HepG2 (cell line): ENCODE data around the gene PTAR1. TPM values are rescaled to one million over a fixed set of nuclear protein-coding genes. Genes with fewer than 3 reads are reported as not detected.
A peak's percentile ranks its signal among the peaks of the same experiment; 100 is the strongest.

Experiments used
- ELF1 ChIP-seq: sonication (generic); formaldehyde crosslinking; IDR thresholded peaks from 2 replicates; pipeline ENCODE4 v1.4.0; 2020; ENCODE audit warnings: missing genetic modification reagents
- NAIF1 ChIP-seq: sonication (generic); formaldehyde crosslinking; IDR thresholded peaks from 2 replicates; pipeline ENCODE4 v1.5.0; 2020; ENCODE audit warnings: mild to moderate bottlenecking, missing genetic modification reagents, borderline replicate concordance
- NR2F6 ChIP-seq, 2 experiments: IDR thresholded peaks; 2 replicates each; pipeline ENCODE4 v1.6.1; 2016; ENCODE audit warnings: antibody characterized with exemption in 1 of 2, mild to moderate bottlenecking in 1 of 2
- TGIF2 ChIP-seq: IDR thresholded peaks from 2 replicates; pipeline ENCODE4 v1.6.1; 2016; ENCODE audit warnings: control low read depth, missing compliant biosample characterization
- TP53 ChIP-seq: sonication (generic); formaldehyde crosslinking; conservative IDR thresholded peaks from 2 replicates; pipeline ENCODE4 v1.4.0; 2020; ENCODE audit warnings: missing genetic modification reagents
- ZFX ChIP-seq: sonication (generic); formaldehyde crosslinking; IDR thresholded peaks from 2 replicates; pipeline ENCODE4 v1.4.0; 2020; ENCODE audit warnings: mild to moderate bottlenecking, low read depth, missing genetic modification reagents, moderate library complexity
- ZMYM4 ChIP-seq: sonication (generic); formaldehyde crosslinking; IDR thresholded peaks from 2 replicates; pipeline ENCODE4 v1.8.1; 2023; ENCODE audit warnings: mild to moderate bottlenecking, missing genetic modification reagents
- ZNF256 ChIP-seq: sonication (generic); formaldehyde crosslinking; conservative IDR thresholded peaks from 2 replicates; pipeline ENCODE4 v1.4.0; 2020; ENCODE audit warnings: missing genetic modification reagents
- ZNF746 ChIP-seq: sonication (generic); formaldehyde crosslinking; IDR thresholded peaks from 2 replicates; pipeline ENCODE4 v1.8.0; 2022; ENCODE audit warnings: mild to moderate bottlenecking, missing genetic modification reagents
- ZNF773 ChIP-seq: sonication (generic); formaldehyde crosslinking; IDR thresholded peaks from 2 replicates; pipeline ENCODE4 v1.4.0; 2020; ENCODE audit warnings: missing genetic modification reagents, borderline replicate concordance
- ZNF776 ChIP-seq: sonication (generic); formaldehyde crosslinking; IDR thresholded peaks from 2 replicates; pipeline ENCODE4 v1.4.0; 2020; ENCODE audit warnings: mild to moderate bottlenecking, missing genetic modification reagents
- ZNF879 ChIP-seq: sonication (generic); formaldehyde crosslinking; IDR thresholded peaks from 2 replicates; pipeline ENCODE4 v1.8.1; 2023; ENCODE audit warnings: missing genetic modification reagents
- ZNF891 ChIP-seq: sonication (generic); formaldehyde crosslinking; IDR thresholded peaks from 2 replicates; pipeline ENCODE4 v1.5.0; 2020; ENCODE audit warnings: mild to moderate bottlenecking, missing genetic modification reagents
- polyA plus RNA-seq, 8 experiments: library from polyadenylated mRNA; depleted of rRNA in 3 of 8; stranded (reverse) in 7 of 8; unstranded in 1 of 8; fragments of >200 nt; fragmentation: Illumina TruSeq in 4 of 8; extraction: Trizol in 4 of 8; gene quantifications; 2 replicates each; pipeline versions ENCODE4 v1.2.1 to v1.2.3, GENCODE V29; 2011 to 2016; ENCODE audit warnings: low read depth in 4 of 8, missing spikeins in 1 of 8, mixed read lengths in 1 of 8; ENCODE audit not compliant: insufficient read depth in 1 of 8
- total RNA-seq, 5 experiments: library from RNA; depleted of rRNA; stranded (reverse); fragments of >200 nt; fragmentation: Illumina TruSeq; extraction: Trizol; gene quantifications; 2 replicates each; pipeline ENCODE4 v1.2.3, GENCODE V29; 2016; ENCODE audit warnings: low read depth in 1 of 5
- TF ChIP-seq, protein P1 (sequence below): sonication (generic); formaldehyde crosslinking; IDR thresholded peaks from one replicate; pipeline ENCODE4 v1.5.1; 2020; ENCODE audit warnings: mild to moderate bottlenecking, missing genetic modification reagents; ENCODE audit errors: not compliant biosample characterization
- TF ChIP-seq, protein P2 (sequence below): sonication (generic); formaldehyde crosslinking; IDR thresholded peaks from 2 replicates; pipeline ENCODE4 v1.8.0; 2022; ENCODE audit warnings: low read depth, missing genetic modification reagents
- TF ChIP-seq, protein P3 (sequence below): sonication (generic); formaldehyde crosslinking; IDR thresholded peaks from 2 replicates; pipeline ENCODE4 v1.8.0; 2022; ENCODE audit warnings: missing genetic modification reagents, mild to moderate bottlenecking, moderate library complexity, borderline replicate concordance
- TF ChIP-seq, protein P4 (sequence below): IDR thresholded peaks from 2 replicates; pipeline ENCODE4 v1.6.1; 2016; ENCODE audit warnings: missing genetic modification reagents, missing compliant biosample characterization

Gene PTAR1
- total and polyA plus RNA-seq, 2 of the 13 experiments (the other 11 are each of a cell fraction or from before 2014, with no cell fraction given) = 26.5 to 42.1 TPM

DNA sequence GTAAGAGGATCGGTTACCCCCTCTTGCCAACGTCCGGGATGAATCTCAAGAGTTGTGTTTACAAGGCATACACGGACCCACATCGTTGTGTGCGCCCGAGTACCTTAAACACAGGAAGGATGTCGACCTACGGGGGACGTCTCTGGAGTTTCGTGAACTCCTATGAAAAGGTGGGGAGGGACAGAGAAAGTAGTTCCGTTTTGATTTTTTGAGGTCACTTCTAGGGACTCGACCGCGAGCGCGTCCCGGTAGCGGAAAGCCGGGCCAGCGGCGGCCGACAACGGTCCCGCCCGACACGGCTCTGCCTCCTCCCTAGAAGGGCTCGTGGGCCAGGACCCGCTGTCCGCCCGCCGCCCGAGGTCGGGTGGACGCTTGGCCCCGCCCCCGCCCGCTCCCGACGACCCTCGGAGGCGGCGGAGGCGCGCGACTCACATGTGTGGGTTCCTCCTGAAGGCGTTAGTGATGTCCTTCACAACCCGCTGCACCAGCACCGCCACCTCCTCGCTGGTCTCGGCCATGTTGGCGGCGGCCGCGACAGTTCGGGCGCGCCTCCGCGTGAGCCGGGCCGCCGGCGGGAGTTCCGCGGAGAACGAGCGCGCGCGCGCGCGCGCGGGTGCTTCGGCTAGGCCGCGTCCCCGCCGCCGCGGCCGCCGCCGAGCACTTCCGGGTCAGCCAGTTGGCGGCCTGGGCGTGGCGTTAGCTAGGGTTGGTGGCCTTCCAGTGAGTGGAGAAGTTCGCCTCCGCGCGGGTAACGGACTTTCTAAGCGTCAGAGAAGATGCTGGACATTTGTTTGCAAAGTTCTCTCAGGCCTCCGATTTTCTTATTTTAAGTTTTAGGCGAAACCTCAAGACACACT lies at the start of gene PTAR1 (continued):
- TF ChIP-seq NAIF1 (CRISPR knock-in tag) (no peak), ZMYM4 (CRISPR knock-in tag) (0 out of 2 replicates have a peak, but pooled peaks have one; percentile 50), ELF1 (CRISPR knock-in tag) (no peak; the same call in 1 of the 2 replicates), ZFX (CRISPR knock-in tag) (peak; percentile 67), ZNF256 (CRISPR knock-in tag) (no peak), TGIF2 (no peak; the same call in 1 of the 2 replicates), ZNF776 (no peak), ZNF773 (CRISPR knock-in tag) (no peak), NR2F6 (IDR thresholded peaks at IDR 0.05) (no peak), NR2F6 (CRISPR knock-in tag; IDR thresholded peaks at IDR 0.05) (no peak), ZNF891 (no peak), ZNF879 (CRISPR knock-in tag) (no peak), ZNF746 (CRISPR knock-in tag) (no peak), TP53 (CRISPR knock-in tag) (no peak)
- TF ChIP-seq, protein P1, sequence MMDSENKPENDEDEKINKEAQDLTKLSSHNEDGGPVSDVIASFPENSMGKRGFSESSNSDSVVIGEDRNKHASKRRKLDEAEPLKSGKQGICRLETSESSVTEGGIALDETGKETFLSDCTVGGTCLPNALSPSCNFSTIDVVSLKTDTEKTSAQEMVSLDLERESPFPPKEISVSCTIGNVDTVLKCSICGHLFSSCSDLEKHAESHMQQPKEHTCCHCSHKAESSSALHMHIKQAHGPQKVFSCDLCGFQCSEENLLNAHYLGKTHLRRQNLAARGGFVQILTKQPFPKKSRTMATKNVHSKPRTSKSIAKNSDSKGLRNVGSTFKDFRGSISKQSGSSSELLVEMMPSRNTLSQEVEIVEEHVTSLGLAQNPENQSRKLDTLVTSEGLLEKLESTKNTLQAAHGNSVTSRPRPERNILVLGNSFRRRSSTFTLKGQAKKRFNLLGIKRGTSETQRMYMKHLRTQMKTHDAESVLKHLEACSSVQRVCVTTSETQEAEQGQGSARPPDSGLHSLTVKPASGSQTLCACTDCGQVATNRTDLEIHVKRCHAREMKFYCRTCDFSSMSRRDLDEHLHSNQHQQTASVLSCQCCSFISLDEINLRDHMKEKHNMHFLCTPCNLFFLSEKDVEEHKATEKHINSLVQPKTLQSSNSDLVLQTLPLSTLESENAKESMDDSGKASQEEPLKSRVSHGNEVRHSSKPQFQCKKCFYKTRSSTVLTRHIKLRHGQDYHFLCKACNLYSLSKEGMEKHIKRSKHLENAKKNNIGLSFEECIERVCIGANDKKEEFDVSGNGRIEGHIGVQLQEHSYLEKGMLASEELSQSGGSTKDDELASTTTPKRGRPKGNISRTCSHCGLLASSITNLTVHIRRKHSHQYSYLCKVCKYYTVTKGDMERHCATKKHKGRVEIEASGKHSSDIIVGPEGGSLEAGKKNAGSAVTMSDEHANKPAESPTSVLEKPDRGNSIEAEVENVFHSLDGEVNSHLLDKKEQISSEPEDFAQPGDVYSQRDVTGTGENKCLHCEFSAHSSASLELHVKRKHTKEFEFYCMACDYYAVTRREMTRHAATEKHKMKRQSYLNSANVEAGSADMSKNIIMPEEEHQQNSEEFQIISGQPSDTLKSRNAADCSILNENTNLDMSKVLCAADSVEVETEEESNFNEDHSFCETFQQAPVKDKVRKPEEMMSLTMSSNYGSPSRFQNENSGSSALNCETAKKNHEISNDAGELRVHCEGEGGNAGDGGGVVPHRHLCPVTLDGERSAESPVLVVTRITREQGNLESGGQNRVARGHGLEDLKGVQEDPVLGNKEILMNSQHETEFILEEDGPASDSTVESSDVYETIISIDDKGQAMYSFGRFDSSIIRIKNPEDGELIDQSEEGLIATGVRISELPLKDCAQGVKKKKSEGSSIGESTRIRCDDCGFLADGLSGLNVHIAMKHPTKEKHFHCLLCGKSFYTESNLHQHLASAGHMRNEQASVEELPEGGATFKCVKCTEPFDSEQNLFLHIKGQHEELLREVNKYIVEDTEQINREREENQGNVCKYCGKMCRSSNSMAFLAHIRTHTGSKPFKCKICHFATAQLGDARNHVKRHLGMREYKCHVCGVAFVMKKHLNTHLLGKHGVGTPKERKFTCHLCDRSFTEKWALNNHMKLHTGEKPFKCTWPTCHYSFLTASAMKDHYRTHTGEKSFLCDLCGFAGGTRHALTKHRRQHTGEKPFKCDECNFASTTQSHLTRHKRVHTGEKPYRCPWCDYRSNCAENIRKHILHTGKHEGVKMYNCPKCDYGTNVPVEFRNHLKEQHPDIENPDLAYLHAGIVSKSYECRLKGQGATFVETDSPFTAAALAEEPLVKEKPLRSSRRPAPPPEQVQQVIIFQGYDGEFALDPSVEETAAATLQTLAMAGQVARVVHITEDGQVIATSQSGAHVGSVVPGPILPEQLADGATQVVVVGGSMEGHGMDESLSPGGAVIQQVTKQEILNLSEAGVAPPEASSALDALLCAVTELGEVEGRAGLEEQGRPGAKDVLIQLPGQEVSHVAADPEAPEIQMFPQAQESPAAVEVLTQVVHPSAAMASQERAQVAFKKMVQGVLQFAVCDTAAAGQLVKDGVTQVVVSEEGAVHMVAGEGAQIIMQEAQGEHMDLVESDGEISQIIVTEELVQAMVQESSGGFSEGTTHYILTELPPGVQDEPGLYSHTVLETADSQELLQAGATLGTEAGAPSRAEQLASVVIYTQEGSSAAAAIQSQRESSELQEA (CRISPR knock-in tag) = no peak
- TF ChIP-seq, protein P2, sequence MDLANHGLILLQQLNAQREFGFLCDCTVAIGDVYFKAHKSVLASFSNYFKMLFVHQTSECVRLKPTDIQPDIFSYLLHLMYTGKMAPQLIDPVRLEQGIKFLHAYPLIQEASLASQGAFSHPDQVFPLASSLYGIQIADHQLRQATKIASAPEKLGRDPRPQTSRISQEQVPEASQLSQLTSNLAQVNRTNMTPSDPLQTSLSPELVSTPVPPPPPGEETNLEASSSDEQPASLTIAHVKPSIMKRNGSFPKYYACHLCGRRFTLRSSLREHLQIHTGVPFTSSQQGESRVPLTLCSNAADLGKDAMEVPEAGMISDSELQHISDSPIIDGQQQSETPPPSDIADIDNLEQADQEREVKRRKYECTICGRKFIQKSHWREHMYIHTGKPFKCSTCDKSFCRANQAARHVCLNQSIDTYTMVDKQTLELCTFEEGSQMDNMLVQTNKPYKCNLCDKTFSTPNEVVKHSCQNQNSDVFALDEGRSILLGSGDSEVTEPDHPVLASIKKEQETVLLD (CRISPR knock-in tag) = no peak
- TF ChIP-seq, protein P3, sequence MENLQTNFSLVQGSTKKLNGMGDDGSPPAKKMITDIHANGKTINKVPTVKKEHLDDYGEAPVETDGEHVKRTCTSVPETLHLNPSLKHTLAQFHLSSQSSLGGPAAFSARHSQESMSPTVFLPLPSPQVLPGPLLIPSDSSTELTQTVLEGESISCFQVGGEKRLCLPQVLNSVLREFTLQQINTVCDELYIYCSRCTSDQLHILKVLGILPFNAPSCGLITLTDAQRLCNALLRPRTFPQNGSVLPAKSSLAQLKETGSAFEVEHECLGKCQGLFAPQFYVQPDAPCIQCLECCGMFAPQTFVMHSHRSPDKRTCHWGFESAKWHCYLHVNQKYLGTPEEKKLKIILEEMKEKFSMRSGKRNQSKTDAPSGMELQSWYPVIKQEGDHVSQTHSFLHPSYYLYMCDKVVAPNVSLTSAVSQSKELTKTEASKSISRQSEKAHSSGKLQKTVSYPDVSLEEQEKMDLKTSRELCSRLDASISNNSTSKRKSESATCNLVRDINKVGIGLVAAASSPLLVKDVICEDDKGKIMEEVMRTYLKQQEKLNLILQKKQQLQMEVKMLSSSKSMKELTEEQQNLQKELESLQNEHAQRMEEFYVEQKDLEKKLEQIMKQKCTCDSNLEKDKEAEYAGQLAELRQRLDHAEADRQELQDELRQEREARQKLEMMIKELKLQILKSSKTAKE = no peak
- TF ChIP-seq, protein P4, sequence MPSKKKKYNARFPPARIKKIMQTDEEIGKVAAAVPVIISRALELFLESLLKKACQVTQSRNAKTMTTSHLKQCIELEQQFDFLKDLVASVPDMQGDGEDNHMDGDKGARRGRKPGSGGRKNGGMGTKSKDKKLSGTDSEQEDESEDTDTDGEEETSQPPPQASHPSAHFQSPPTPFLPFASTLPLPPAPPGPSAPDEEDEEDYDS (CRISPR knock-in tag) = 0 out of 2 replicates have a peak, but pooled peaks have one; percentile 16
